Spleen (tissue), 7 donors: Measurements from ENCODE around the gene BRD2.

Experiments
- CTCF ChIP-seq, 11 experiments: fragments of 200-600 bp in 7 of 11; fragments of 450-650 bp in 4 of 11; sonication (generic) in 4 of 11; IDR thresholded peaks in 8 of 11; conservative IDR thresholded peaks in 3 of 11; 1 replicate in 7 of 11; 2 replicates in 4 of 11; pipeline versions ENCODE4 v1.4.0 to v1.8.0; 2016 to 2021; ENCODE audit warnings: antibody characterized with exemption in 11 of 11, inconsistent platforms in 4 of 11, mild to moderate bottlenecking in 1 of 11
- POLR2A ChIP-seq, 3 donors: fragments of 450-650 bp; IDR thresholded peaks; one replicate each; pipeline ENCODE4 v1.5.1; 2017; ENCODE audit warnings: antibody characterized with exemption in 3 of 3, mild to moderate bottlenecking in 1 of 3
- POLR2AphosphoS5 ChIP-seq, 3 donors: sonication (generic); formaldehyde crosslinking; IDR thresholded peaks; one replicate each; pipeline ENCODE4 v1.5.1; 2017; ENCODE audit warnings: antibody characterized with exemption in 3 of 3
- donor health status: DM: no; HTN: no; CAD: no; lungs with moderate emphysema.
- donor health status: DM: no; HTN: no; CAD: no.
- donor health status: DM: no; HTN: no; CAD: no.

- TF ChIP-seq CTCF (IDR thresholded peaks at IDR 0.05 in 8 of 11, conservative IDR thresholded peaks at IDR 0.05 in 3 of 11) (no peak), POLR2A (IDR thresholded peaks at IDR 0.05) (no peak), POLR2AphosphoS5 (IDR thresholded peaks at IDR 0.05) (no peak)
Observed at GRCh38 chr6:32995448-32995847, 27.1 kb downstream of the BRD2 start.
